ENCODE results near the gene OTOF. TPM values are rescaled to one million over a fixed set of nuclear protein-coding genes. Genes with fewer than 3 reads are reported as not detected.

OTOF gene
- total and polyA plus RNA-seq, 10 donors: 0.06 to 1.6 (median 0.25) TPM

DNA sequence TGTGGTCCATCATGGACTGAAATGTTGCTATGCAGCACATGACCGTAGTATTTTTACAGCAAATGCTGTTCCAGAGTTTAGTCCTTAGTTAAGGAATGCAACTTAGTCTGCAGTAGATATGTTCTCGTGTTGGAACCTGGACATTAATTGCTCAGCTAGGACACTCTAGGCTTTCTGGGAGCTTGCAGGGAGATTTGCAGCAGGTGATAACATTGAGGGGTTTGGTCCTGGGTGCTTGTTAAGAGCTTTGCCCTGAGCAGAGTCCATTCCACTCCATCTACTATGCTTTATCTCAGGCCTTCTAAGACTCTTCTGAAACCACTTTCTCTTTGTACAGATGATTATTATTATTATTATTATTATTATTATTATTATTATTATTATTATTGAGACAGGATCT, 49.1 kb downstream of the OTOF start:
- no peaks in the 10 kb centered on the region for H3K36me3 ChIP-seq
- H3K4me1 ChIP-seq: no peaks in the 10 kb centered on the region
- peaks cover 0 to 4% (median 0%) of the 10 kb centered on the region in 8 donors for H3K9me3 ChIP-seq
- H3K27ac ChIP-seq: no peak overlapping the region
- WGBS, 5 donors: 88 to 99% (median 94%) methylated on average over 2 of the region's 2 CpGs
- TF ChIP-seq POLR2A (IDR thresholded peaks at IDR 0.05) (no peak), POLR2AphosphoS5 (IDR thresholded peaks at IDR 0.05) (no peak)
- TF ChIP-seq, protein P1, sequence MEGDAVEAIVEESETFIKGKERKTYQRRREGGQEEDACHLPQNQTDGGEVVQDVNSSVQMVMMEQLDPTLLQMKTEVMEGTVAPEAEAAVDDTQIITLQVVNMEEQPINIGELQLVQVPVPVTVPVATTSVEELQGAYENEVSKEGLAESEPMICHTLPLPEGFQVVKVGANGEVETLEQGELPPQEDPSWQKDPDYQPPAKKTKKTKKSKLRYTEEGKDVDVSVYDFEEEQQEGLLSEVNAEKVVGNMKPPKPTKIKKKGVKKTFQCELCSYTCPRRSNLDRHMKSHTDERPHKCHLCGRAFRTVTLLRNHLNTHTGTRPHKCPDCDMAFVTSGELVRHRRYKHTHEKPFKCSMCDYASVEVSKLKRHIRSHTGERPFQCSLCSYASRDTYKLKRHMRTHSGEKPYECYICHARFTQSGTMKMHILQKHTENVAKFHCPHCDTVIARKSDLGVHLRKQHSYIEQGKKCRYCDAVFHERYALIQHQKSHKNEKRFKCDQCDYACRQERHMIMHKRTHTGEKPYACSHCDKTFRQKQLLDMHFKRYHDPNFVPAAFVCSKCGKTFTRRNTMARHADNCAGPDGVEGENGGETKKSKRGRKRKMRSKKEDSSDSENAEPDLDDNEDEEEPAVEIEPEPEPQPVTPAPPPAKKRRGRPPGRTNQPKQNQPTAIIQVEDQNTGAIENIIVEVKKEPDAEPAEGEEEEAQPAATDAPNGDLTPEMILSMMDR (IDR thresholded peaks at IDR 0.05 in 8 of 11, conservative IDR thresholded peaks at IDR 0.05 in 3 of 11): no peak
- H3K4me3 ChIP-seq: no peak overlapping the region
- intact Hi-C loops (cut with DNase I; ENCODE audit: low total_unique reads): no loop called here
- no peaks in the 10 kb centered on the region for H3K27me3 ChIP-seq (replicated peaks in 1 of 7)
- DNase-seq: no peak

DNA sequence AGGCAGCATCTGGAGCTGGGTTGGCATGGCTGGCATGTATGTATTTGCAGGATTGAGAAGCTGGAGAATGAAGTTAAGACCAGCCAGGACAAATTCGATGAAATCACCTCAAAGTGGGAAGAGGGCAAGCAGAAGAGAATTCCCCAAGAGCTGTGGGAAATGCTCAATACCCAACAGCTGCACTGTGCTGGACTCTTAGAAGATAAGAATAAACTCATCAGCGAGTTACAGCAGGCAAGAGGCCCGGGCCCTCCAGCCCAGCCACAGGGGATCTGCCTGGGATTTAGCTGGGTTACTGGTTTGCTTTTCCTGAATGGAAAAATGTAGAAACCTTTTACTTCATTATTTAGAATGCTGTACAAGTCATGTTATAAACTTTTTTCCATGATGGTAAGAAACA, 53.7 kb downstream of the OTOF start:
- no peak for DNase-seq
- Histone ChIP-seq H3K36me3 (no peaks in the 10 kb centered on the region), H3K27ac (no peak overlapping the region), H3K4me1 (no peaks in the 10 kb centered on the region), H3K9me3 (peaks cover 0 to 4% (median 0%) of the 10 kb centered on the region in 8 donors), H3K4me3 (no peak overlapping the region), H3K27me3 (replicated peaks in 1 of 7) (no peaks in the 10 kb centered on the region)
- no peak for TF ChIP-seq POLR2AphosphoS5 (IDR thresholded peaks at IDR 0.05)
- TF ChIP-seq, protein P1 (IDR thresholded peaks at IDR 0.05 in 8 of 11, conservative IDR thresholded peaks at IDR 0.05 in 3 of 11): no peak
- no peak for TF ChIP-seq POLR2A (IDR thresholded peaks at IDR 0.05)
- 65 to 93% (median 87%) methylated on average over 3 of the region's 3 CpGs for WGBS, 5 donors
- intact Hi-C loops (cut with DNase I; ENCODE audit: low total_unique reads): no loop called here

DNA sequence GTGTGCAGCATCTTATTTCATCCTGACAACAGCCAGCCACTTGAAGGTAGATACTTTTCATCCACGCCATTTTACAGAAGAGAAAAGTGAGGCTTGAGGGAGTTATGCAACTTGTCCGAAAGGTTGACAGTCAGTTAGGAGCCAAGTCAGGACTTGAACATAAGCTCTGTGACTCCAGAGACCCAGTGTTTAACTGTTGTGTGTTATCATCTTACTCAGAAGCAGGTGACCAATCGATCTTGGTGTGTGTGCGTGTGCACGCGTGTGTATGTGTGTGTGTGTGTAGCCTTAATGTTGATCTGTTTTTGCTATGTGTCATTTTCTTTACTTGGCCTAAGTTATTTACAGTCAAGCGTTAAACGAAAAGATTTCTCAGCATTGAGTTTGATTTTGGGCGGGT, 54.2 kb downstream of the OTOF start:
- H3K4me3 ChIP-seq: no peak overlapping the region
- H3K36me3 ChIP-seq: no peaks in the 10 kb centered on the region
- TF ChIP-seq POLR2AphosphoS5 (IDR thresholded peaks at IDR 0.05) (no peak), POLR2A (IDR thresholded peaks at IDR 0.05) (no peak)
- TF ChIP-seq, protein P1 (IDR thresholded peaks at IDR 0.05 in 8 of 11, conservative IDR thresholded peaks at IDR 0.05 in 3 of 11): no peak
- no peaks in the 10 kb centered on the region for H3K27me3 ChIP-seq (replicated peaks in 1 of 7)
- intact Hi-C loops (cut with DNase I; ENCODE audit: low total_unique reads): no loop called here
- H3K27ac ChIP-seq: no peak overlapping the region
- 83 to 94% (median 84%) methylated on average over 9 of the region's 9 CpGs for WGBS, 5 donors
- DNase-seq: no peak
- H3K4me1 ChIP-seq: no peaks in the 10 kb centered on the region
- H3K9me3 ChIP-seq: peaks cover 0 to 4% (median 0%) of the 10 kb centered on the region in 8 donors

DNA sequence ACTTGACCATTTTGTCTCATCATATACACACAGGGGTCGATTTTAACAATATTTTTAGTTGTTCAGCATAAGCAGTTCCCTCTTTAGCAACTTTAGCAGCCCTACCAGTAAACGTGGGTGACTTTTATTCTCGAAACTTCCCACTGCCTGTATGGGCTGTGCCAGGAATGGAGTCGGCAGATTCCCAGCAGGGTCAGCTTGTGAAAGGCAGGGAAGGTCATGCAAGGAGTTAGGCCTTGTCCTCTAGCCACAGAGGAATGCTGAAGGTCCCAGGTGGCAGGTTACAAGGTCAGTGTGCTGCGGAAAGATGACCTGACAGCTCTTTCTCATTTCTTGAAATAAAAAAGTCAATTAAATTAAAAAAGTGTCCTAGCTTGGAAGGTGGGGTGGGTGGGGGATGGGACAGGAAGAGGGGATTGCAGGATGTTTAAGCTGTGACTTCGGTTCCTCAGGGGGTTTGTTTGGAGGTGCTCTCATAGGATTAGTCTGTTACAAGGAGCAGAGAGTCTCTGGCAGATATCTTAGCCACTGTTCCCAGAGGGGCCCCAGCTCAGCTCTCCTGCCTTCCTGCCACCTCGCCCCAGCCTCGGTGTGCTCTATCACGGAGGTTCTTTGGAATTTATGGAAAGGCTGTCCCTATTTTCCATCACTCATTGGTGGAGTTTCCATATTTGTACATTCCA, 54.8 kb downstream of the OTOF start:
- H3K27ac ChIP-seq: no peak overlapping the region
- no peak for DNase-seq
- H3K4me1 ChIP-seq: no peaks in the 10 kb centered on the region
- 53 to 71% (median 61%) methylated on average over 9 of the region's 9 CpGs for WGBS, 5 donors
- H3K4me3 ChIP-seq: no peak overlapping the region
- TF ChIP-seq POLR2AphosphoS5 (IDR thresholded peaks at IDR 0.05): no peak
- TF ChIP-seq POLR2A (IDR thresholded peaks at IDR 0.05): no peak
- TF ChIP-seq, protein P1 (IDR thresholded peaks at IDR 0.05 in 8 of 11, conservative IDR thresholded peaks at IDR 0.05 in 3 of 11): no peak
- no peaks in the 10 kb centered on the region for H3K36me3 ChIP-seq
- intact Hi-C loops (cut with DNase I; ENCODE audit: low total_unique reads): no loop called here
- peaks cover 0 to 4% (median 0%) of the 10 kb centered on the region in 8 donors for H3K9me3 ChIP-seq
- no peaks in the 10 kb centered on the region for H3K27me3 ChIP-seq (replicated peaks in 1 of 7)

Data from spleen (tissue), 11 donors.